ENCODE results near the gene RASAL2.
"Not testable (repeated sequence)": the region's sequence is repeated elsewhere in the genome, so short reads cannot be mapped to it uniquely, and the experiment has no call there.

Gene RASAL2

GRCh38 chr1:178072326-178072725 lies 21.6 kb upstream of the RASAL2 start:
- no peak for DNase-seq

GRCh38 chr1:178075333-178075732 lies 18.6 kb upstream of the RASAL2 start:
- DNase-seq: no peak

GRCh38 chr1:178076607-178077006 lies 17.3 kb upstream of the RASAL2 start:
- no peak for DNase-seq

DNA sequence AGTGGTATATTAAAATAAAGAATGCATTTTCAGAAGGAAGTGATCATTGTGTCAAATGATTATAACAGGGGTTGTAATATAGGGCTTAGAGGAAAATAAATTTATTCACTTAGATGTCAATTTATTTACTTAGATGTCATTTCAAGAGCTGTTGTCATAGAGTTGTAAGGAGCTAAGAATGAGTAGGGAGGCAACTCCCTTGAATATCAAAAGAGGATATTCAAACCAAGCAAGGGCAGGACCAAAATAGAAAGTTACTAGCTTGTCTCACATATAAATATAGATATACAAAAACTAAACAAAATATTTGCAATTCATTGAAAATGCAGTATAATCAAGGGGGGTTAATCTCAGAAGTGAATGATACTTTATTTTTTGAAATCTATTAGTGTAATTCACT lies 16.0 kb upstream of the RASAL2 start:
- DNase-seq: no peak

DNA sequence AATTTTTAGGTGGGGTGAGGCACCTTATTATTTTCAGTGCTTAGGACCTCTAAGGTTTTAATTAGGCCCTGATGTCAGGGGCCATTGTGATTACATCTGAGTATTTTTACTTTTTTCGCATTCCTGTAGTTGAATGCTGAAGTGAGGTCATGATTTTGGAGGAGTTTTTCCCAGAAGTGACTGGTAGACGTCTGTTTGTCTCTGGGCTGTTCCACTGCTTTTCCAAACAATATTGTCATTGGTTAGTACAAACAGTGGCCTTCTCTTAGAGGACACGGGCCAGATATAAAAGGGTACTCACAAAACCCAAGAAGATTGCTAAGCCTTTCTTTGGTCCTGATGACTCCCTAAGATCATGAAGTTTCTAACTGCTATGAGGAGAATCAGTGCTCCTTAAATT lies 7.6 kb upstream of the RASAL2 start:
- DNase-seq: no peak

GRCh38 chr1:178086766-178087165 lies 7.1 kb upstream of the RASAL2 start:
- DNase-seq: peak; percentile 30

DNA sequence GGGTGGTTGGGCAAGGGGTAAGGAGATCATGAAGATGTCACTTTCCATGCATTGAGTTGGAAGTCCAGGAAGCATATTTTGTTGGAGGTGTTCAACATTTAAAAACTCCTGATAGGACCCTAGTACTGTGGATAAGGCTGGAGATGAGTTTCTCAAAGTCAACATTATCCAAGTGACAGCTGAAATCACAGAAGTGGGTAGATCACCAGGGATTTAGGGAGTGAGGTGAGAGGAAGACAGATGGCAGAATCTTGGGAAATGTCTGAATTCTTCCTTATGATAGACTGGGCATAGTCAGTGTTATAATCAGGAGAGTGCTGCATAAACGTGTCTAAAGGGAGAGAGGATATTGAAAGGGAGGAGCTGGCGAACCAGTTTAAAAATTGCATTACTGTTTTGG lies 5.3 kb upstream of the RASAL2 start:
- no peak for DNase-seq

DNA sequence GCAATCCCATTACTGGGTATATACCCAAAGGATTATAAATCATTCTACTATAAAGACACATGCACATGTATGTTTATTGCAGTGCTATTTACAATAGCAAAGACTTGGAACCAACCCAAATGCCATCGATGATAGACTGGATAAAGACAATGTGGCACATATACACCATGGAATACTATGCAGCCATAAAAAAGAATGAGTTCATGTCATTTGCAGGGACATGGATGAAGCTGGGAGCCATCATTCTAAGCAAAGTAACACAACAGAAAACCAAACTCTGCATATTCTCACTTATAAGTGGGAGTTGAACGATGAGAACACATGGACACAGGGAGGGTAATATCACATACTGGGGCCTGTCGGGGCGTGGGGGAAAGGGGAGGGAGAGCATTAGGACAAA lies 2.5 kb upstream of the RASAL2 start:
- not testable (repeated sequence) for DNase-seq

DNA sequence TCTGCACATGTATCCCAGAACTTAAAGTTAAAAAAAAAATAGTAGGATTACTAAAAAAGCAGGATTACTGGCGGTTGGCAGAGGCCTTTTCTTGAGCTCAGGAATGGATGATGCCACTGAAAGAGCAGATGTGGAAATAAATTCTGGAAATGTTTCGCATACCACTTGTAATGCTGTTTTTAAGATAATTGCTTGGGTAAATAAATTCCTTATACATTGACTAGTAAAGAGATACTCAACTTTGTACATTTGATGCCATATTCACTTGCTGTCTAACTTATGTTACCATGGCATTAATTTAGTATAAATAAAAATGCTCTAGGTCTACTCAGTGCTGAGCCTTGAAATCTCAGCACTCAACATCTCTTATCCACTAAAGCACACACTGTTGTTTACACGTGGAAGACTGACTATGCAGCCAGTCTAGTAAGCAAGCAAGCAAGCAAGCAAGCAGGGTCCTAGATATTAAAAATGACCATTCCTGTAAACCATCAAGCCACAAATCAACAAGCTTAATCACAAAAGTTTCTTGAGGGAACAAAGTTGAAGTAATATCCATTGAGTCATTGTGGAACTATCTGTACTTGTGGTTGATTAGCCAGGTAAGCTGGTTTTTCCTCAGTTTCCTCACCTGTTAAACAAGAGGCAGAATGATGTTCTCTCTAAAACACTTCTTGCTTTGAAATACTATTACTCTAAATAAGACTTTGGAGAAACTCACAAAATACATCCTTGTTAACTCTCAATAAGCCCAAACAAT lies 1.7 kb upstream of the RASAL2 start:
- peak; percentile 80 for DNase-seq

- DNase-seq: no peak
Observed at GRCh38 chr1:178092878-178093493, 918 bp upstream of the RASAL2 start.

DNA sequence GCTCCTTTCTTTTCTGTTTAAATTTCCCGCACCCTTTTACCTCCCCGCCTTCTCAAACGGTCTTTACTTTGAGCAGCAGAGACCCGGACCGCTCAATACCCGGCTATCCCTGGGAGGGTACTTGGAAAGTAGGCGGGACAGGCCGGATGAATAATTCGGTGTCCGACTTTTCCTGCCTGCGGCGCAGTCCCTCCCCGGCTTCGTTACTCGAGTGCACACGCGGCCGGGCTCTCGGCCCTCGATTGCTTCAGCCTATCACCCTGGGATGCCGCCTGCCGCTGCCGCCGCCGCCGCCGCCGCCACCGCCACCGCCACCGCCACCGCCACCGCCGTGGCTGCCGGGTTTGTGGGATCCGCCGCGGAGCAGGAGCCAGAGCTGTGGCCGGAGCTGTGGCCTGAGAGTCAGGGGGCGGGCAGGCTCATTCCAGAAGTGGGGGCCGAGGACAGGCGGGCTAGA lies 382 bp upstream of the RASAL2 start:
- peak; percentile 97 for DNase-seq

DNA sequence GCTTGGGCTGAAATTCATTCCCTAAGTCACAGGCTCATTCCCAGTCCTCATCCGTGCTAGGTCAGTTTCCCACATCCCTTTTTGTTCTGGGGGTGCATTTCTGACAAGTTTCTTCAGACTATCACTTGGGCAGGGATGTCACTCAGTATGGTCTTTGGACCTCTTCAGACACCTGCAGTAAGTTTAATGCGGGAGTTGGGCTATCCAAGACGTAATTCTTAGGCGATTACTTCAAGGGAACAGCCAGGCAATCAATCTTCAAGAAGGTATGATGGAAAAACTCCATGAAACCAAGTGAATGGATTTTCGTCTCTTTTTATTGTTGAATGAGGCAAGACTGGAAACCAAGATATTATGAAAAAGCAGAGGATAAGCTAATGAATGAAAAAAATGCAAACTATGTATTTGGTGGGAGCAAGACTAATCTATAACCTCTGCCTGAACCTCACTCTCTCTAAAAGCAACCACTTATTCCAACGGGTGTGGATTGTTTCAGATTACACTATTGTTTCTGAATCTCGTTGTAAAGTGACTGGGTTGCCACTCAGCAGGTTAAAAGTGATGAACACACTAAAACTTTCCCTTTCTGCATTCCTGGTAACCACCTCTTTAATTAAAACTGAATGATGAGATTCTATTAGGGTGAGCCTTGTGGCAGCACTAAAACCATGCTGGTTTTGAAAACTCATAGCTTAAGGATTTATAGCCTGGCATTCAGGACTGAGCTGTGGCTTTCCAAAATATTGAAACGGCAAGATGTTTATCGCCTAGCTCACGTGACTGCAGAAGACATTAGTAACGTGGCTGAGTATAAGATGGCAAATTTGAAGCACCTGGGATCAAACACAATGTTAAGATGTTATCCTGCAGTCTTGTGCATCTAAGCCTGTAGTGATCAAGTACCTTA lies 1.1 kb downstream of the RASAL2 start:
- peak; percentile 63 for DNase-seq

GRCh38 chr1:178096421-178096820 lies 2.5 kb downstream of the RASAL2 start:
- peak; percentile 13 for DNase-seq

DNA sequence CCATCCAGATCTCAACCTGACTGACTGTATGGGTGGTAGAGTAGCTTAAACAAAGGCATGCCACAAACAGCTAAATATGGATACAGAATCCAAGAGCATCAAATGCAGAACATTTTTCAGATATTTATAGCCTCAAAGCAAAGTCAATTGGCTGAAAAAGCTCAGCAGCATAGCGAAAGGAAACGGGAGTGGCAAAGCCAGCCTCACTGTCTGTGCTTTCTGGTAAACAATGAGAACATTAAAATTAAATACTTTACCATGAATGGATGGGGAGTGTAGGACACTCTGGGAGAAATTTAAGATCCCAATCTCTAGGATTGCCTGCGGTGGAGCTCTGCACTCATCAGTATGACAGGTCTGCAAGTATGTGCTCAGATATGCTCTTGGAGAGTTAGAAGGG lies 4.4 kb downstream of the RASAL2 start:
- peak; percentile 29 for DNase-seq

DNA sequence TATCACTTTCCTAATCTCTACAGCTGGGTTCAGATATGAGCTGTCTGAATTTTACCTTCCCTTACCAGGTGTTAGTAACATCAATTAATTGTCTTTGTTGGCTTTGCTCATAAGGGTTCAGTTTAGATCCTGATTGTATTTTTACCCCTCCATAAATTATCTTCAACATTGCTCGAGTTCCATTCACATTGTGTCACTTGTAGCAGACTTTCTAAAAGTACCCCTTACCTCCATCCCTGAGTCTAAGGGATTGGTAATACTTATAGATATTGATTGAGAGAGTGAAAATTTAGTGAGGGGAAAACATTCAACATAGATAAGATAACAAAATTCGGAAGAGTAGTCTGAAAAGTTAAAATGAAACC lies 7.3 kb downstream of the RASAL2 start:
- peak; percentile 32 for DNase-seq

- peak; percentile 7 for DNase-seq
Observed at GRCh38 chr1:178101654-178102053, 7.8 kb downstream of the RASAL2 start.

DNA sequence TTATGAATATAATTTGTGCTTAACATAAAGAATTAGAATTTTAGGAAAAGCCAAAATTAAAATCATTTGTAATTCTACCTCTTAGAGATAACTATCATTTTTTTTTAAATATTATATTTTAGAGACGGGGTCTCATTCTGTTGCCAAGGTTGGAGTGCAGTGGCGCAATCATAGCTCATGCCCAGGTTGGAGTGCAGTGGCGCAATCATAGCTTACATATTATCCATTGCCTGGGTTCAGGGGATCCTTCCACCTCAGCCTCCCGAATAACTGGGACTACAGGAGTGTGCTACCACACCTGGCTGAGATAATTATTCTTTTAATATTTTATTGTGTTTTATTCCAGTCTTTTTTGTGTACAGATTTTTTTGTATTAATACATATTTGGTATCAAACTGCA lies 8.3 kb downstream of the RASAL2 start:
- DNase-seq: no peak

DNA sequence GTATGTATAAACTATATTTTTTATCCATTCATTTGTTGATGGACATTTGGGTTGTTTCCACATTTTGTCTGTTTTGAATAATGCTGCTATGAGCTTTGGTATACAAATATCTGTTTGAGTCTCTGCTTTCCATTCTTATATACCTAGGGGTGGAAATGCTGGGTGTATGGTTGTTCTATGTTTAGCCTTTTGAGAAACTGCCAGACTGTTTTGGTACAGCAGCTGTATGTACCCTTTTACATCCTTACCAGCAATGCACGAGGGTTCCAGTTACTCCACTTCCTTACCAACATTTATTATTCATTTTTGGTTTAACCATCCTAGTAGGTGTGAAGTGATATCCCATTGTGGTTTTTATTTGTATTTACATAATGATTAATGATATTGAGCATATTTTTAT lies 13.9 kb downstream of the RASAL2 start:
- no peak for DNase-seq

- DNase-seq: peak; percentile 21
Observed at GRCh38 chr1:178109348-178110143, 15.6 kb downstream of the RASAL2 start.

GRCh38 chr1:178115260-178115659 lies 21.4 kb downstream of the RASAL2 start:
- DNase-seq: no peak

DNA sequence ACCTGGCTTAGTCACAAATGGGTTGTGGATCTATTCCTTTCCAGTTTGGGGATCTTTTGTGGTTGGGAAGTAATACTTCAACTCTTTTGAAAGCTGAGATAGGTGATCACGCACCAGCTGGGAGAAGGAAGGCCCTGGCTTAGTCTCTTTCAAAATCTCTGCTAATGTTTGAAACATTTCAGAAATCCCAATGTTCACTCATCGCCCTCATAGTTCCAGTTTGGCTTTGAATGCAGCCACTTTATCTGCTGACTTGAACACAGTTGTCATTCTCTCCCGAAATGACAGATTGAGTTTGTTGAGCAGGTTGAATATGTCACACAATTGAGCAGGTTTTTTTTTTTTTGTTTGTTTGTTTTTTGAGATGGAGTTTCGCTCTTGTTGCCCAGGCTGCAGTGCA lies 24.6 kb downstream of the RASAL2 start:
- DNase-seq: no peak

GRCh38 chr1:178119628-178120027 lies 25.7 kb downstream of the RASAL2 start:
- no peak for DNase-seq

DNA sequence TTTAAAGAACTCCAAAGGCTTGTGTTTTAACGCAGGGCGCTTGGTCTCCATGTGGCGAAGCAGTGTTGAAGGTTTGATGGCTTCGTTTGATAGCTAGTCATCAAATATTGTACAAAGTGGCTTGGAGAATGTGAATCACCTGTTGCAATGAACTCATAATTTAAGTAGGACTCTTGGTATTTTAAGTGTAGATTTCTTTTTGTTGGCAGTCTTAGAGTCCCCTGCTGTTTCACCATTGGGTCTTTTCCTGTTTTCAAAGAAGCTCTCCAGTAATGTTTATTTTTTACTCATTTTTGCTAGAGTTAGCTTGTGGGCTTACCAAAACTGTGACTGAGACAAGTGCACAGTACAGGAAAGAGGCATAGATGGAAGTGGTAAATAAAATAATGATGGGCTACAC lies 26.2 kb downstream of the RASAL2 start:
- no peak for DNase-seq

All from EL (cell line).